Fibroblast of lung (primary cell): Measurements from ENCODE around the gene HSF4. TPM values are rescaled to one million over a fixed set of nuclear protein-coding genes. Genes with fewer than 3 reads are reported as not detected.

ENCODE experiments used
- DNase-seq, 2 donors: peaks; one replicate each; pipeline versions ENCODE4 v3.0.0 to v3.0.0-alpha.2; 2010; ENCODE audit warnings: low read depth in 2 of 2
- H2AFZ ChIP-seq: 2 replicates; pipeline ENCODE4 v1.5.1; 2012; ENCODE audit warnings: low read length, control low read depth, inconsistent platforms
- H3K27ac ChIP-seq: 2 replicates; pipeline ENCODE4 v1.5.1; 2011; ENCODE audit warnings: low read length, control low read depth; ENCODE audit not compliant: insufficient read depth
- H3K27me3 ChIP-seq: 2 replicates; pipeline ENCODE4 v1.5.1; 2011; ENCODE audit warnings: mild to moderate bottlenecking, low read length; ENCODE audit not compliant: control insufficient read depth, insufficient read depth
- H3K36me3 ChIP-seq: 2 replicates; pipeline ENCODE4 v1.5.1; 2011; ENCODE audit warnings: low read length; ENCODE audit not compliant: control insufficient read depth, insufficient read depth
- H3K4me1 ChIP-seq: 2 replicates; pipeline ENCODE4 v1.5.1; 2011; ENCODE audit warnings: low read length; ENCODE audit not compliant: control insufficient read depth, insufficient read depth; ENCODE audit errors: extremely low read depth
- H3K4me2 ChIP-seq: 2 replicates; pipeline ENCODE4 v1.5.1; 2011; ENCODE audit warnings: low read length, control low read depth; ENCODE audit not compliant: insufficient read depth; ENCODE audit errors: extremely low read depth
- H3K4me3 ChIP-seq, 4 experiments: fragments of 200-600 bp in 1 of 4; sonication (generic) in 1 of 4; replicated peaks in 1 of 4; 2 replicates each; pipeline ENCODE4 v1.5.1; 2011 to 2016; ENCODE audit warnings: low read length in 4 of 4, low read depth in 3 of 4, mild to moderate bottlenecking in 3 of 4, control low read depth in 2 of 4, inconsistent platforms in 1 of 4, mixed read lengths in 1 of 4; ENCODE audit not compliant: insufficient read depth in 1 of 4; ENCODE audit errors: control extremely low read depth in 1 of 4
- H3K79me2 ChIP-seq: 2 replicates; pipeline ENCODE4 v1.5.1; 2012; ENCODE audit warnings: mild to moderate bottlenecking, low read length, inconsistent platforms; ENCODE audit not compliant: control insufficient read depth, insufficient read depth
- H3K9ac ChIP-seq: 2 replicates; pipeline ENCODE4 v1.5.1; 2011; ENCODE audit warnings: mild to moderate bottlenecking, low read length, control low read depth; ENCODE audit not compliant: insufficient read depth
- H3K9me3 ChIP-seq: 2 replicates; pipeline ENCODE4 v1.5.1; 2012; ENCODE audit warnings: low read depth, low read length; ENCODE audit not compliant: control insufficient read depth, insufficient read depth
- H4K20me1 ChIP-seq: 2 replicates; pipeline ENCODE4 v1.5.1; 2011; ENCODE audit warnings: low read length; ENCODE audit not compliant: control insufficient read depth, insufficient read depth; ENCODE audit errors: extremely low read depth
- EZH2 ChIP-seq: IDR thresholded peaks from 2 replicates; pipeline ENCODE4 v1.5.1; 2012; ENCODE audit warnings: low read length, control low read depth, mild to moderate bottlenecking; ENCODE audit errors: missing control alignments
- polyA plus RNA-seq, 2 donors: library from polyadenylated mRNA; depleted of rRNA in 1 of 2; stranded (reverse) in 1 of 2; unstranded in 1 of 2; fragments of >200 nt; gene quantifications; 2 replicates each; pipeline ENCODE4 v1.2.1, GENCODE V29; 2011 to 2012; ENCODE audit warnings: missing spikeins in 1 of 2
- total RNA-seq: library from RNA; depleted of rRNA; stranded (reverse); fragments of >200 nt; gene quantifications from 2 replicates; pipeline ENCODE4 v1.2.1, GENCODE V29; 2014
- TF ChIP-seq, protein P1 (sequence below), 2 donors: IDR thresholded peaks in 1 of 2; conservative IDR thresholded peaks in 1 of 2; 1 replicate in 1 of 2; 2 replicates in 1 of 2; pipeline ENCODE4 v1.5.1; 2011 to 2012; ENCODE audit warnings: low read length in 2 of 2, control low read depth in 1 of 2, inconsistent platforms in 1 of 2, low read depth in 1 of 2, mild to moderate bottlenecking in 1 of 2

Gene HSF4
- total and polyA plus RNA-seq, 2 donors (not counting 1 experiment from before 2014, with no cell fraction given): 6.4 to 25.8 TPM

- no peak for DNase-seq
- Histone ChIP-seq H3K27me3 (no peaks in the 10 kb centered on the region), H4K20me1 (no peaks in the 10 kb centered on the region), H3K4me3 (no peak overlapping the region), H3K4me1 (peaks cover 4% of the 10 kb centered on the region), H3K4me2 (no peak overlapping the region), H3K36me3 (peaks cover 3% of the 10 kb centered on the region), H3K9me3 (no peaks in the 10 kb centered on the region), H3K79me2 (no peaks in the 10 kb centered on the region), H3K27ac (no peak overlapping the region), H3K9ac (no peak overlapping the region), H2AFZ (no peak overlapping the region)
- no peak for TF ChIP-seq EZH2
- TF ChIP-seq, protein P1, sequence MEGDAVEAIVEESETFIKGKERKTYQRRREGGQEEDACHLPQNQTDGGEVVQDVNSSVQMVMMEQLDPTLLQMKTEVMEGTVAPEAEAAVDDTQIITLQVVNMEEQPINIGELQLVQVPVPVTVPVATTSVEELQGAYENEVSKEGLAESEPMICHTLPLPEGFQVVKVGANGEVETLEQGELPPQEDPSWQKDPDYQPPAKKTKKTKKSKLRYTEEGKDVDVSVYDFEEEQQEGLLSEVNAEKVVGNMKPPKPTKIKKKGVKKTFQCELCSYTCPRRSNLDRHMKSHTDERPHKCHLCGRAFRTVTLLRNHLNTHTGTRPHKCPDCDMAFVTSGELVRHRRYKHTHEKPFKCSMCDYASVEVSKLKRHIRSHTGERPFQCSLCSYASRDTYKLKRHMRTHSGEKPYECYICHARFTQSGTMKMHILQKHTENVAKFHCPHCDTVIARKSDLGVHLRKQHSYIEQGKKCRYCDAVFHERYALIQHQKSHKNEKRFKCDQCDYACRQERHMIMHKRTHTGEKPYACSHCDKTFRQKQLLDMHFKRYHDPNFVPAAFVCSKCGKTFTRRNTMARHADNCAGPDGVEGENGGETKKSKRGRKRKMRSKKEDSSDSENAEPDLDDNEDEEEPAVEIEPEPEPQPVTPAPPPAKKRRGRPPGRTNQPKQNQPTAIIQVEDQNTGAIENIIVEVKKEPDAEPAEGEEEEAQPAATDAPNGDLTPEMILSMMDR (conservative IDR thresholded peaks at IDR 0.05 in 1 of 2, IDR thresholded peaks at IDR 0.05 in 1 of 2; ENCODE audit: low read depth in 1 of 2, low read length in 2 of 2): no peak
Observed at GRCh38 chr16:67157106-67157748, 7.3 kb upstream of the HSF4 start.

DNA sequence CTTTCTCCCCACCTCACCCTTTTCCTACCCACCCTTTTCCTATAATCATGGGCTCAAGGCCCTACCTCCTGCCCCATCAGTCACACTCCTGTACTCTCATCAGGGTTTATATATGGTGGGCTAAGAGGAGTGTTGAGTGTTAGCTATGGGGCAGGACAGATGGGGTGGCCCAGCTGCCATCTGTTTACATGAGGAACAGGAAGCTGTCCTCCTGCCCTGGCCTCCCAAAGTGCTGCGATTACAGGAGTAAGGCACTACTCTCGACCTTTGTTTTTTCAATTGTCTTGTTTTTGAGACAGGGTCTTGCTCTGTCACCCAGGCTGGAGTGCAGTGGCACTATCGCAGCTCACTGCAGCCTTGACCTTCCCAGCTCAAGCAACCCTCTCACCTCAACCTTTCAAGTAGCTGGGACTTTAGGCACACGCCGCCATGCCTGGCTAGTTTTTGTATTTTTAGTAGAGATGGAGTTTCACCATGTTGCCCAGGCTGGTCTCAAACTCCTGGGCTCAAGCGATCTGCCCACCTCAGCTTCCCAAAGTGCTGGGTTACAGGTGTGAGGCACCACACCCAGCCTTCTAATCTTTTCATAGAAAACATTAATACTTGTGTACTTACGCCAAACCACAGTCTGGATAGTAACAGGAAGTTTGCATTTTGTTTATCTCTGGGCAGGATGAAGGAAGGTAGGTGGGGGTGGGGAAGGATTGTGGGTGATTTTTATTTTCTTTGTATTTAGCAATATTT is 6.5 kb upstream of the HSF4 start:
- Histone ChIP-seq H3K79me2 (no peaks in the 10 kb centered on the region), H3K9me3 (no peaks in the 10 kb centered on the region), H2AFZ (no peak overlapping the region), H3K27me3 (peaks cover 2% of the 10 kb centered on the region), H3K36me3 (peaks cover 3% of the 10 kb centered on the region), H3K4me3 (no peak overlapping the region), H3K9ac (no peak overlapping the region), H3K4me2 (no peak overlapping the region), H3K27ac (no peak overlapping the region), H3K4me1 (peaks cover 4% of the 10 kb centered on the region), H4K20me1 (no peaks in the 10 kb centered on the region)
- TF ChIP-seq, protein P1 (conservative IDR thresholded peaks at IDR 0.05 in 1 of 2, IDR thresholded peaks at IDR 0.05 in 1 of 2; ENCODE audit: low read depth in 1 of 2, low read length in 2 of 2): no peak
- TF ChIP-seq EZH2: no peak
- DNase-seq: no peak

DNA sequence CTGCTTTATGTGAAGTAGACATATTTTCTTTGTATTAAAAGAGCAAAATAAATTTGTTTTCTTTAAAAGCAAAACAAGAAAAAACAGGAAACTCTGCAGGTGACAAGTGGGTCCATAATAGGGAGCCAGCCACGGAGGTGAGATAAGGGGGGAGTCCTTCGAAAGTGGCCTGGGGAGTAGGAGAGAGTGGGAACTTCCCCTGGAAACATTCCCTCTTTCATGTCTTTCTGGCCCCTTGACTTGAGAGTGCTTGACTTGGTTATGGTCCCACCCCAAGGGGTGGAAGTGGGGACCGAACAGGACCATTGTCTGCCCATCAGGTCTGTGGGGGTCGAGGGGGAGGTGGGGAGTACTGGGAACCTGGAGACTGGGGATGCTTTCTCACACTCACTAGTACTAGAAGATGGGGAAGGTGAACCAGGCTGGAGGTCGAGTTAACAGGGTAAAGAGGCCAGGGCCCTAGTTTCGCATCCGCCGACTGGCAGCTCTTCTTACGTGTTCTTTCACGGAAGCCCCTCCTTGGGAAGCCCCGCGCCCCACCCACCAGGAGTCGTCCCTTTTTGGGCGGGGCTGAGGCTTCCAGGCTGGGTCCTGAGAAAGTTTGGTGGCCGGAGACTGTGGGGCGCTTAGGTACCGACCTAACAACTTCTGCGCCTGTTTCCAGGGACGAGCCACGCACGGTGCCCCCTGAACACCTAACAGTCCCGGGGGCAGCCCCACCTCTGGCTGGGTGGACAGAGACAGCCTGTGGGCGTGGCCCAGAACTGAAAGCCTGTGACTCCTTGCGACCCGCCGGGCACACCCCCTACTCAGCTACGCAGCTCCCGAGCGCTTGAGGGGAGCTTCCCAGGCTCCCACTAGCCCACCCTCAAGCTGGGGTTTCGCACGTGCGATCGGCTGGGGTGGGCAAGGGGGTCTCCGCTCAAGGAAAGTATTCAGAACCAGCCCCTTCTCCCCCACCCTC is 5.6 kb upstream of the HSF4 start:
- peak overlapping the region; percentile 74 for H3K9ac ChIP-seq
- H3K27me3 ChIP-seq: peaks cover 2% of the 10 kb centered on the region
- H3K79me2 ChIP-seq: no peaks in the 10 kb centered on the region
- H3K4me2 ChIP-seq: peak overlapping the region; percentile 97
- H3K36me3 ChIP-seq: peaks cover 3% of the 10 kb centered on the region
- TF ChIP-seq, protein P1 (conservative IDR thresholded peaks at IDR 0.05 in 1 of 2, IDR thresholded peaks at IDR 0.05 in 1 of 2; ENCODE audit: low read depth in 1 of 2, low read length in 2 of 2): no peak
- TF ChIP-seq EZH2: no peak
- H3K4me3 ChIP-seq: peak overlapping the region; percentile 78 to 98 (median 94)
- no peaks in the 10 kb centered on the region for H3K9me3 ChIP-seq
- peaks cover 4% of the 10 kb centered on the region for H3K4me1 ChIP-seq
- H2AFZ ChIP-seq: peak overlapping the region; percentile 62
- H4K20me1 ChIP-seq: no peaks in the 10 kb centered on the region
- peak in 1 of 2 donors; percentile 30 for DNase-seq
- H3K27ac ChIP-seq: peak overlapping the region; percentile 32
